ENCODE data around the gene EFNA2. TPM values are rescaled to one million over a fixed set of nuclear protein-coding genes. Genes with fewer than 3 reads are reported as not detected.

Gene EFNA2
- total RNA-seq, 1 experiment from 2014 or later: 12.2 TPM

DNA sequence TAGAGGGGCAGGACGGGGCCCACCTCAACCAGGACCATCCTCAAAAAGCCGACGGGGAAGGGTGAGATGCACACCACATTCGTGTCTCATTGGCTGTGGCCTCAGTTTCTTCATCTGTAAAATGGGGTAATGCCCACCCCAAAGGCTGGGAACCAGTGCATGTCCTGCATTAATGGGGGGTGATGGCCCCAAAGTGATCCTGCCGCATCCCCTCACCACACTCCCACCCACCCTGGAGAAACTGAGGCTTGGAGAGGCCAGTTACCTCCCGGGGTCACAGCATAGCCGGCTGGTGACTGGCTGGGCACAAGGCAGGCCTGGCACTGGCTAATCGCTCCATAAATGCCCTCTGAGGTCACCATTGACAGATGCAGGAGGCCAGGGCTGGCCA is 37.9 kb upstream of the EFNA2 start:
- CTCF ChIA-PET: no interaction called here
- peak overlapping the region; percentile 100 for H3K27ac ChIP-seq (ENCODE audit: low read depth, low read length)
- peaks cover 6 to 24% of the 10 kb centered on the region in 2 experiments for H3K36me3 ChIP-seq (ENCODE audit: control insufficient read depth in 1 of 2, insufficient read depth in 2 of 2, low read length in 2 of 2)
- peaks cover 58% of the 10 kb centered on the region for H3K79me2 ChIP-seq (ENCODE audit: insufficient read depth, low read length)
- no peak overlapping the region for H2AFZ ChIP-seq (ENCODE audit: low read depth, low read length, poor library complexity, severe bottlenecking)
- H3K9me2 ChIP-seq (ENCODE audit: insufficient read depth): no peaks in the 10 kb centered on the region
- POLR2A ChIA-PET: interaction anchor here (5.3 kb wide), 1 partner anchor 21 kb away, joined by 139 read pairs; the partner anchor contains the start of gene CIRBP
- no peaks in the 10 kb centered on the region for H3K9me3 ChIP-seq (ENCODE audit: control insufficient read depth in 1 of 2, insufficient read depth in 1 of 2, low read depth in 1 of 2, low read length in 2 of 2)
- intact Hi-C loops (cut with micrococcal nuclease): loop anchor here (10.0 kb wide), 2 partner anchors 223 to 453 kb away; partner anchors contain the start of genes CNN2, PTBP1, RNU6-2 and TMEM259
- H4K20me1 ChIP-seq (ENCODE audit: insufficient read depth): peaks cover 13% of the 10 kb centered on the region; the same call in 1 of the 2 replicates
- TF ChIP-seq POLR2AphosphoS5 (IDR thresholded peaks at IDR 0.05; ENCODE audit: low read depth, low read length) (no peak), ZFX (IDR thresholded peaks at IDR 0.05) (no peak), CEBPB (IDR thresholded peaks at IDR 0.05; ENCODE audit: low read depth) (no peak), CBX3 (IDR thresholded peaks at IDR 0.05; ENCODE audit: low read depth) (no peak), YY1 (IDR thresholded peaks at IDR 0.05; ENCODE audit: extremely low read depth, insufficient replicate concordance, low read depth, low read length) (no peak), FOSL1 (IDR thresholded peaks at IDR 0.05; ENCODE audit: low read depth) (no peak), ELF1 (IDR thresholded peaks at IDR 0.05; ENCODE audit: borderline replicate concordance, low read depth) (no peak), SRF (IDR thresholded peaks at IDR 0.05; ENCODE audit: low read depth) (no peak), POLR2A (IDR thresholded peaks at IDR 0.05; ENCODE audit: borderline replicate concordance, extremely low read depth, insufficient read depth, insufficient read length) (no peak), JUND (IDR thresholded peaks at IDR 0.05) (no peak), ZNF274 (IDR thresholded peaks at IDR 0.05; ENCODE audit: low read depth, low read length) (no peak), SIN3A (IDR thresholded peaks at IDR 0.05; ENCODE audit: low read depth) (no peak), SP1 (IDR thresholded peaks at IDR 0.05; ENCODE audit: low read depth) (no peak)
- TF ChIP-seq, protein P1, sequence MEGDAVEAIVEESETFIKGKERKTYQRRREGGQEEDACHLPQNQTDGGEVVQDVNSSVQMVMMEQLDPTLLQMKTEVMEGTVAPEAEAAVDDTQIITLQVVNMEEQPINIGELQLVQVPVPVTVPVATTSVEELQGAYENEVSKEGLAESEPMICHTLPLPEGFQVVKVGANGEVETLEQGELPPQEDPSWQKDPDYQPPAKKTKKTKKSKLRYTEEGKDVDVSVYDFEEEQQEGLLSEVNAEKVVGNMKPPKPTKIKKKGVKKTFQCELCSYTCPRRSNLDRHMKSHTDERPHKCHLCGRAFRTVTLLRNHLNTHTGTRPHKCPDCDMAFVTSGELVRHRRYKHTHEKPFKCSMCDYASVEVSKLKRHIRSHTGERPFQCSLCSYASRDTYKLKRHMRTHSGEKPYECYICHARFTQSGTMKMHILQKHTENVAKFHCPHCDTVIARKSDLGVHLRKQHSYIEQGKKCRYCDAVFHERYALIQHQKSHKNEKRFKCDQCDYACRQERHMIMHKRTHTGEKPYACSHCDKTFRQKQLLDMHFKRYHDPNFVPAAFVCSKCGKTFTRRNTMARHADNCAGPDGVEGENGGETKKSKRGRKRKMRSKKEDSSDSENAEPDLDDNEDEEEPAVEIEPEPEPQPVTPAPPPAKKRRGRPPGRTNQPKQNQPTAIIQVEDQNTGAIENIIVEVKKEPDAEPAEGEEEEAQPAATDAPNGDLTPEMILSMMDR (IDR thresholded peaks at IDR 0.05 in 2 of 3, conservative IDR thresholded peaks at IDR 0.05 in 1 of 3; ENCODE audit: borderline replicate concordance in 1 of 3, insufficient read depth in 1 of 3, low read depth in 2 of 3, low read length in 2 of 3): no peak
- ATAC-seq: peak; percentile 11
- H3K4me3 ChIP-seq (replicated peaks in 1 of 2; ENCODE audit: low read depth in 1 of 2, low read length in 2 of 2): peak overlapping the region; percentile 63 to 71
- H3K4me1 ChIP-seq (ENCODE audit: control insufficient read depth in 1 of 2, insufficient read depth in 2 of 2, low read length in 2 of 2): peaks cover 49 to 74% of the 10 kb centered on the region in 2 experiments
- no peaks in the 10 kb centered on the region for H3K27me3 ChIP-seq (ENCODE audit: insufficient read depth, low read length)
- peak overlapping the region; percentile 98 for H3K4me2 ChIP-seq (ENCODE audit: low read length)
- BruUV-seq (replicated peaks): TSS peak; percentile 85
- peak overlapping the region; percentile 99 for H3K9ac ChIP-seq (ENCODE audit: low read length)
- no peak for DNase-seq (ENCODE audit: low read depth, low spot score)
- RAD21 ChIA-PET (ENCODE audit: low non-redundant PET in 1 of 2, low total read pairs in 2 of 2, uncharacterized antibody in 2 of 2, unreplicated experiment in 2 of 2): no interaction called here
